IPS-18a (cell line): ENCODE results near the gene SYN1.
A peak's percentile ranks its signal among the peaks of the same experiment; 100 is the strongest.

ENCODE experiments used
- H3K27ac ChIP-seq: one replicate; pipeline ENCODE4 v1.5.1; 2013; ENCODE audit warnings: low read length
- H3K27me3 ChIP-seq: one replicate; pipeline ENCODE4 v1.6.1; 2013; ENCODE audit warnings: mild to moderate bottlenecking, low read length; ENCODE audit not compliant: control insufficient read depth, insufficient read depth
- H3K36me3 ChIP-seq: one replicate; pipeline ENCODE4 v1.6.1; 2013; ENCODE audit warnings: low read depth, low read length; ENCODE audit not compliant: control insufficient read depth
- H3K4me1 ChIP-seq: one replicate; pipeline ENCODE4 v1.6.1; 2013; ENCODE audit warnings: low read depth, low read length; ENCODE audit not compliant: control insufficient read depth
- H3K4me3 ChIP-seq: one replicate; pipeline ENCODE4 v1.5.1; 2013; ENCODE audit warnings: low read length
- H3K9ac ChIP-seq: one replicate; pipeline ENCODE4 v1.6.1; 2013; ENCODE audit warnings: mild to moderate bottlenecking, low read length, moderate library complexity
- H3K9me3 ChIP-seq: one replicate; pipeline ENCODE4 v1.6.1; 2013; ENCODE audit warnings: low read depth, low read length; ENCODE audit not compliant: control insufficient read depth

Gene SYN1

DNA sequence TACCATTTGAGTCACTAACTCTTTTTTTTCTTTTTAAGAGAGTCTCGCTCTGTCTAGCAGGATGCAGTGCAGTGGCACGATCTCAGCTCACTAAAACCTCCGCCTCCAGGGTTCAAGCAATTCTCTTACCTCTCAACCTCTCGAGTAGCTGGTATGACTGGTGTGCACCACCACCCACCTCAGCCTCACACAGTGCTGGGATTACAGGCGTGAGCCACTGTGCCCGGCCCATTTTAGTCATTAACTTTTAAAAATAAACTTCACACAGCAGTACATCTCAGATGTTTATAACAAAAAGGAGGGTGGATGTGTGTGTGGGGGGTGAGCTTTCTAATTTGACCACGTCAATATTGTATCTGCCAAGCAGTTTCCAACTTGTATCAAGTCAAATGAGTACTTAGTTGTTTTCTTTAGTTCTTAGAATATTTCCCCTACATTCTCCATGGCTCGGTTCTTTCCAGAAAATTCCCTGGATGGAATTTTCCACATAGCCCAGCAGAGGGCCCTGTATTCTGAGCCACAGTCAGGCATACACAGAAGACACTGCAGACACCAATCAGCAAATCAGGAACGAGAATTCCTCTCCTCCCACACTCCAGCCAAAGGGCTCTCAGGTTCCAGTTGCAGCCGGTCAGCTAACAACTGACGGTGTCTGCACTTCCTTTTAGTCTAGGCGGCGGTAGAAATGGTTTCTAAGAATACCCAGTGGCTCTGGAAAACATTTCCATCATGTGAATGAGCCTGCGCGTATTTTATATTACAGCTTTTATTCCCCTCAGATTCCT lies 78.7 kb downstream of the SYN1 start:
- H3K27me3 ChIP-seq, result no peaks in the 10 kb centered on the region
- H3K9ac ChIP-seq, result peak overlapping the region; percentile 28
- H3K9me3 ChIP-seq, result peaks cover 4% of the 10 kb centered on the region
- H3K4me1 ChIP-seq, result no peaks in the 10 kb centered on the region
- H3K36me3 ChIP-seq, result no peaks in the 10 kb centered on the region
- no peak overlapping the region for H3K4me3 ChIP-seq
- H3K27ac ChIP-seq, result no peak overlapping the region

DNA sequence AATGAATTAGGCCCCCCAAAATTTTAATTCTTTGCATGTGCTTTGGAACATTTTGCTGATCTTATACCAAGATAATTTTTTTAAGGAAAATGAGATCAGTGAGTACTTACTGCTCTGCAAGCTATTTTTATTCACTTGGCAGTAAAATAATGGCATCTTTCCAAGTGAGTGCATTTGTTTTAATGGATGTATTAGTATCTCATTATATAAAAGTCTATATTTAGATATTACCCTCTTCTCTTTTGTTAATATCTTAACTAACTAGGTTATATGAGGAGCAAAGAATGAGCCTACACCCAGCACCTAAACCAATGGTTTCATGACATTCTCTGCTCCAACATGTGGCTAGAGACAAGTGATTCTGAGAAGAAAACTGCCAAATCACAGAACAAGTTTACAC lies 79.8 kb downstream of the SYN1 start:
- Histone ChIP-seq H3K4me1 (no peaks in the 10 kb centered on the region), H3K36me3 (no peaks in the 10 kb centered on the region), H3K27me3 (no peaks in the 10 kb centered on the region), H3K4me3 (no peak overlapping the region), H3K9me3 (peaks cover 4% of the 10 kb centered on the region), H3K27ac (no peak overlapping the region), H3K9ac (no peak overlapping the region)

DNA sequence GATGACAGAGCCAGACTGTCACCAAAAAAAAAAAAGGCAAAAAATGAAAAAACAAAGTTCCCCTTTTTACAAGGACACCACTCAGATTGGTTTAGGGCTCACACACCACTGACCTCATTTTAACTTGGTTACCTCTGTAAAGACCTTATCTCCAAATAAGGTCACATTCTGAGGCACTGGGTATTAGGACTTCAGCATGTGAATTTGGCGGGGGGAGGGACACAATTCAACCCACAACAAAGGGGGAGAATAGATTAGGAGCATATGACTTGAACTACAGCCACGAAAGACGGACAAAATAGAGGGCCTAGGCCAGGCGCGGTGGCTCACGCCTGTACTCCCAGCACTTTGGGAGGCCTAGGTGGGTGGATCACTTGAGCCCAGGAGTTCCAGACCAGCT lies 89.6 kb downstream of the SYN1 start:
- no peak overlapping the region for H3K27ac ChIP-seq
- no peak overlapping the region for H3K4me3 ChIP-seq
- H3K36me3 ChIP-seq, result no peaks in the 10 kb centered on the region
- no peaks in the 10 kb centered on the region for H3K4me1 ChIP-seq
- H3K9me3 ChIP-seq, result peaks cover 14% of the 10 kb centered on the region
- no peaks in the 10 kb centered on the region for H3K27me3 ChIP-seq
- no peak overlapping the region for H3K9ac ChIP-seq

DNA sequence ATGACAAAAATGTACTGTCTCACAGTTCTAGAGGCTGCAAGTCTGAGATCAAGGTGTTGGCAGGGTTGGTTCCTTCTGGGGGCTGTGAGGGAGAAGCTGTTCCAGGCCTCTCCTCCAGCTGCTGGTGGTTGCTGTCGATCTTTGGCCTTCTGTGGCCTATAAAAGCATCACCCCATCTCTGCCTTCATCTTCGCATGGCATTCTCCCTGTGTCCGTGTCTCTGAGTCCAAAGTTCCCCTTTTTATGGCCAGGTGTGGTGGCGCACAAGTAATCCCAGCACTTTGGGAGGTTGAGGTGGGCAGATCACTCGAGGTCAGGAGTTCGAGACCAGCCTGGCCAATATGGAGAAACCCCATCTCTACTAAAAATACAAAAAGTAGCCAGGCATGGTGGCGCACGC lies 90.1 kb downstream of the SYN1 start:
- Histone ChIP-seq H3K9ac (no peak overlapping the region), H3K27me3 (no peaks in the 10 kb centered on the region), H3K4me3 (no peak overlapping the region), H3K27ac (no peak overlapping the region), H3K4me1 (no peaks in the 10 kb centered on the region), H3K36me3 (no peaks in the 10 kb centered on the region), H3K9me3 (peaks cover 14% of the 10 kb centered on the region)

DNA sequence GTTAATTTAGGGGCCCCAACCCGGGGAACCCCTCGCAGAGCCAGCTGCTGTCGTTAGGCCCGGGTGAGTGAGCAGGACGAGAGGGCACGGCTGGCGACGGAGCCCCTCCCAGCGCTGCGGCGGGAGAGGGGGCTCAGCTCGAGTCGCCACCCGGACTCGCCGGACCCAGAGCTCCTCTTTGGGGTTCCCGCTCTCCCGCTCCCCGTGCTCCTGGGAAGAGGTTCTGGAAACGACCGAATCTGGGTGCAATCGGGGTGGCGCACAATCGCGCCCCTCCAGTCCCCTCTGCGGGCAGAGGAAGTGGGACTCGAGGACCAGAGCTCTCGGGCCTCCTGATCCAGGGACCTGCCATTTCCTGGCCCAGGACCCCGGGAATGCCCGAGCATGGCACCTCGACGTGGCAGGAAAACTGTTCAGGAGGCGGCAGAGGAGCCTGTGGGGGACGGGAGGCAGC lies 95.9 kb downstream of the SYN1 start:
- H3K27me3 ChIP-seq, result no peaks in the 10 kb centered on the region
- H3K4me1 ChIP-seq, result no peaks in the 10 kb centered on the region
- peak overlapping the region; percentile 56 for H3K4me3 ChIP-seq
- H3K9ac ChIP-seq, result no peak overlapping the region
- H3K9me3 ChIP-seq, result peaks cover 6% of the 10 kb centered on the region
- no peak overlapping the region for H3K27ac ChIP-seq
- no peaks in the 10 kb centered on the region for H3K36me3 ChIP-seq

DNA sequence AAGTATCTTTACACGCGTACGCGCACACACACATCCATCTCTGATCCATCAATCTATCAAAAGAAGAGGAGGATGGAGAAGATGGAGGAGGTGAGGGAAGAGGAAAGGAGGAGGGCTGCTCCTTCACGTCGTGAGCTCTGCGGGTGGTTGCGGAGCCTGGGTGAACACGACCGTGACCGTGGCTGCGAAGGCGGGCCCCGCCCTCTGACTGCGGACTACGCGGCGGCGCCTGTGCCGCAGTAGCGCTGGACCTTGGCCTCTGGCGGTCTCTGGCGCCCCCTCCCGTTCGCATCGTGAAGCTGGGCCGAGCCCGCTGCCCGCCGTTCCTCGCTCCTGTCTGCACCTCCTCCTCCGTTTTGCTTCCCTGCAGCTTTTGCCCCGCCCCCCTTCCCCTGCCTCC lies 96.4 kb downstream of the SYN1 start:
- Histone ChIP-seq H3K4me3 (peak overlapping the region; percentile 56), H3K36me3 (no peaks in the 10 kb centered on the region), H3K9me3 (peaks cover 6% of the 10 kb centered on the region), H3K27me3 (no peaks in the 10 kb centered on the region), H3K27ac (no peak overlapping the region), H3K9ac (no peak overlapping the region), H3K4me1 (no peaks in the 10 kb centered on the region)
